IMR-90 (cell line): Measurements from ENCODE around the gene IER3. TPM values are rescaled to one million over a fixed set of nuclear protein-coding genes. Genes with fewer than 3 reads are reported as not detected.

ENCODE experiments used
- RCOR1 ChIP-seq: IDR thresholded peaks from 2 replicates; pipeline ENCODE4 v1.6.1; 2012; ENCODE audit warnings: mild to moderate bottlenecking, low read length, improper control_type of control experiment; ENCODE audit not compliant: insufficient replicate concordance
- polyA plus RNA-seq, 3 experiments: library from polyadenylated mRNA; depleted of rRNA; stranded (reverse); fragments of >200 nt; gene quantifications; 2 replicates each; pipeline ENCODE4 v1.2.3, GENCODE V29; 2012; ENCODE audit warnings: low replicate concordance in 1 of 3
- total RNA-seq: library from RNA; depleted of rRNA; stranded (reverse); fragments of >200 nt; gene quantifications from 2 replicates; pipeline ENCODE4 v1.2.3, GENCODE V29; 2012
- TF ChIP-seq, protein P1 (sequence below): fragments of 150-350 bp; IDR thresholded peaks from 2 replicates; pipeline ENCODE4 v1.6.1; 2016; ENCODE audit warnings: low read depth, mild to moderate bottlenecking, low read length, moderate library complexity, borderline replicate concordance

The IER3 gene
- total and polyA plus RNA-seq, 2 of the 4 experiments (the other 2 are of a cell fraction), result 38.4 to 159 TPM

DNA sequence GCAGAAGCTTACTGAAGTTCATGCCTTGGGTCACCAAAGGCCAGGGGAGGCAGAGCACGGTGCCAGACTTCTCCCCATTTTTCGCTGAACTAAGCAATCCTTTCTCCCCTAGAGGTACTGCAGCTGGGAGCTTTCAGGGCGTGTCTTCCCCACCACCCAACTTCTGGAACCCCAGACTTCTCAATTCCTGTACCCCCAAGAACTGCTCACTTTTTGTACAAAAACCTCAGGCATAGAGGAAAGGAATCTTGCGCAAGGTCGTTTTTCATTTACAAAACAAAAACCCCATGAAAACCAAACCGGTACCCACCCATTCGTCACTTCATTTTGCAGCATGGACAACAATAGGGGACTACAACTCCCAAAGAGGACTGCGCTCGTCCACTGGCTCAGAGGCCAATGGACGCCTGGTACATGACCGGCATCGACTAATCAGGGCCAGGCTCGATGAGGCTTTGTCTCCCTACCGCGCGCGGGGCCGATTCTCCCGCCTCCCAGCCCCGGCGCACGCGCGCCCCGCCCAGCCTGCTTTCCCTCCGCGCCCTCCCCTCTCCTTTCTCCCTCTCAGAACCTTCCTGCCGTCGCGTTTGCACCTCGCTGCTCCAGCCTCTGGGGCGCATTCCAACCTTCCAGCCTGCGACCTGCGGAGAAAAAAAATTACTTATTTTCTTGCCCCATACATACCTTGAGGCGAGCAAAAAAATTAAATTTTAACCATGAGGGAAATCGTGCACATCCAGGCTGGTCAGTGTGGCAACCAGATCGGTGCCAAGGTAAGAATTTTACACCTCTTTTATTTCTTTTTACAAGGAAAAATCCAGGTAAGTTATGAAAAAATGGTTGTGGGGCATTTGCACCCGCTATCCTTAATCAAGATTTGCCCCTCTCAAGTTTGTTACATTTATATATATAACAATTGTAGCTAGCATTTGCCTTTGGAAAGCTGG lies 24.3 kb downstream of the IER3 start, which contains the start of gene TUBB (continued):
- TF ChIP-seq, protein P1, sequence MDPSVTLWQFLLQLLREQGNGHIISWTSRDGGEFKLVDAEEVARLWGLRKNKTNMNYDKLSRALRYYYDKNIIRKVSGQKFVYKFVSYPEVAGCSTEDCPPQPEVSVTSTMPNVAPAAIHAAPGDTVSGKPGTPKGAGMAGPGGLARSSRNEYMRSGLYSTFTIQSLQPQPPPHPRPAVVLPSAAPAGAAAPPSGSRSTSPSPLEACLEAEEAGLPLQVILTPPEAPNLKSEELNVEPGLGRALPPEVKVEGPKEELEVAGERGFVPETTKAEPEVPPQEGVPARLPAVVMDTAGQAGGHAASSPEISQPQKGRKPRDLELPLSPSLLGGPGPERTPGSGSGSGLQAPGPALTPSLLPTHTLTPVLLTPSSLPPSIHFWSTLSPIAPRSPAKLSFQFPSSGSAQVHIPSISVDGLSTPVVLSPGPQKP, result no peak
- no peak for TF ChIP-seq RCOR1
